HepG2 (cell line): ENCODE measurements around the gene SNRPD2. TPM values are rescaled to one million over a fixed set of nuclear protein-coding genes. Genes with fewer than 3 reads are reported as not detected.

ENCODE experiments used
- microRNA counts: library from miRNA; unstranded; fragments of <30 nt; microRNA quantifications from one replicate; lab custom pipeline; 2015
- microRNA-seq: library from miRNA; unstranded; fragments of <30 nt; microRNA quantifications from one replicate; pipeline ENCODE4, GENCODE V29; 2020
- polyA plus RNA-seq, 8 experiments: library from polyadenylated mRNA; depleted of rRNA in 3 of 8; stranded (reverse) in 7 of 8; unstranded in 1 of 8; fragments of >200 nt; fragmentation: Illumina TruSeq in 4 of 8; extraction: Trizol in 4 of 8; gene quantifications; 2 replicates each; pipeline versions ENCODE4 v1.2.1 to v1.2.3, GENCODE V29; 2011 to 2016; ENCODE audit warnings: low read depth in 4 of 8, missing spikeins in 1 of 8, mixed read lengths in 1 of 8; ENCODE audit not compliant: insufficient read depth in 1 of 8
- small RNA-seq, 3 experiments: library from RNA; depleted of rRNA; stranded (forward); fragments of <200 nt; gene quantifications; one replicate each; pipeline ENCODE3, GENCODE V24; 2012; ENCODE audit warnings: low read depth in 2 of 3, low replicate concordance in 1 of 3; ENCODE audit not compliant: insufficient read length in 3 of 3, insufficient read depth in 2 of 3
- total RNA-seq, 5 experiments: library from RNA; depleted of rRNA; stranded (reverse); fragments of >200 nt; fragmentation: Illumina TruSeq; extraction: Trizol; gene quantifications; 2 replicates each; pipeline ENCODE4 v1.2.3, GENCODE V29; 2016; ENCODE audit warnings: low read depth in 1 of 5

SNRPD2 gene
- total and polyA plus RNA-seq, 2 of the 13 experiments (the other 11 are each of a cell fraction or from before 2014, with no cell fraction given), result 299 to 485 TPM

MicroRNAs within 50 kb of the gene (microRNA counts, 767-probe panel; counts per million panel counts)
- microRNA hsa-miR-330-3p (lab: Ali Mortazavi, UCI) (not detected), microRNA hsa-miR-330-5p (lab: Ali Mortazavi, UCI) (not detected), microRNA hsa-miR-642a-5p (lab: Ali Mortazavi, UCI) (not detected), microRNA hsa-miR-642b-3p (lab: Ali Mortazavi, UCI) (not detected)

Small RNA genes lying within 50 kb of the gene (microRNA-seq; reads per million reads assigned to microRNA genes)
- gene MIR330 (113 reads per million, percentile 74 among the genes with 10 or more reads in this experiment), gene MIR642A (not detected), gene MIR642B (not detected)

Small RNA genes lying within 50 kb of the gene (small RNA-seq; reads per million reads assigned to genes)
- gene MIR642A (0.51 to 41.6 (median 5.5) reads per million in 3 experiments), gene RN7SL836P (0 reads per million in 3 experiments)

Other genes with a start within 250 kb of the SNRPD2 start
- gene FOSB, start 224.0 kb downstream of the SNRPD2 start, total RNA-seq (2016; rRNA removed; fragmentation: Illumina TruSeq; extraction: Trizol), result 0.21 and 6.0 TPM in 2 replicates
- 2.8 TPM in 2 replicates for gene FOSB, start 224.0 kb downstream of the SNRPD2 start, polyA plus RNA-seq (2011; rRNA removed)
- gene RTN2, start 194.9 kb downstream of the SNRPD2 start, total RNA-seq (2016; rRNA removed; fragmentation: Illumina TruSeq; extraction: Trizol), result 2.1 and 2.9 TPM in 2 replicates
- 17.1 and 18.0 TPM in 2 replicates for gene RTN2, start 194.9 kb downstream of the SNRPD2 start, polyA plus RNA-seq (2011; rRNA removed)
- gene PPM1N, start 193.5 kb downstream of the SNRPD2 start, total RNA-seq (2016; rRNA removed; fragmentation: Illumina TruSeq; extraction: Trizol), result 0.31 and 0.67 TPM in 2 replicates
- gene PPM1N, start 193.5 kb downstream of the SNRPD2 start, polyA plus RNA-seq (2011; rRNA removed), result 1.3 and 1.8 TPM in 2 replicates
- 64.6 and 67.1 TPM in 2 replicates for gene VASP, start 184.5 kb downstream of the SNRPD2 start, total RNA-seq (2016; rRNA removed; fragmentation: Illumina TruSeq; extraction: Trizol)
- gene VASP, start 184.5 kb downstream of the SNRPD2 start, polyA plus RNA-seq (2011; rRNA removed), result 41.8 and 49.1 TPM in 2 replicates
- gene OPA3, start 107.2 kb downstream of the SNRPD2 start, total RNA-seq (2016; rRNA removed; fragmentation: Illumina TruSeq; extraction: Trizol), result 7.8 and 8.3 TPM in 2 replicates
- 16.6 and 17.7 TPM in 2 replicates for gene OPA3, start 107.2 kb downstream of the SNRPD2 start, polyA plus RNA-seq (2011; rRNA removed)
- not detected in 2 replicates for gene GPR4, start 89.7 kb downstream of the SNRPD2 start, total RNA-seq (2016; rRNA removed; fragmentation: Illumina TruSeq; extraction: Trizol)
- 0.15 TPM in 1 of 2 replicates, not detected in the other for gene GPR4, start 89.7 kb downstream of the SNRPD2 start, polyA plus RNA-seq (2011; rRNA removed)
- gene EML2, start 52.6 kb downstream of the SNRPD2 start, total RNA-seq (2016; rRNA removed; fragmentation: Illumina TruSeq; extraction: Trizol), result 7.3 and 7.6 TPM in 2 replicates
- 12.9 and 16.6 TPM in 2 replicates for gene EML2, start 52.6 kb downstream of the SNRPD2 start, polyA plus RNA-seq (2011; rRNA removed)
- 0.15 TPM in 1 of 2 replicates, not detected in the other for gene GIPR, start 23.7 kb downstream of the SNRPD2 start, total RNA-seq (2016; rRNA removed; fragmentation: Illumina TruSeq; extraction: Trizol)
- 1.2 and 1.7 TPM in 2 replicates for gene GIPR, start 23.7 kb downstream of the SNRPD2 start, polyA plus RNA-seq (2011; rRNA removed)
- gene QPCTL, start 713 bp upstream of the SNRPD2 start, total RNA-seq (2016; rRNA removed; fragmentation: Illumina TruSeq; extraction: Trizol), result 6.8 and 16.0 TPM in 2 replicates
- gene QPCTL, start 713 bp upstream of the SNRPD2 start, polyA plus RNA-seq (2011; rRNA removed), result 19.1 and 24.8 TPM in 2 replicates
- gene FBXO46, start 38.9 kb upstream of the SNRPD2 start, total RNA-seq (2016; rRNA removed; fragmentation: Illumina TruSeq; extraction: Trizol), result 4.7 and 6.2 TPM in 2 replicates
- 6.4 TPM in 2 replicates for gene FBXO46, start 38.9 kb upstream of the SNRPD2 start, polyA plus RNA-seq (2011; rRNA removed)
- not detected in 2 replicates for gene MEIOSIN, start 41.5 kb upstream of the SNRPD2 start, total RNA-seq (2016; rRNA removed; fragmentation: Illumina TruSeq; extraction: Trizol)
- gene MEIOSIN, start 41.5 kb upstream of the SNRPD2 start, polyA plus RNA-seq (2011; rRNA removed), result not detected in 2 replicates
- 8.2 and 10.5 TPM in 2 replicates for gene SIX5, start 77.3 kb upstream of the SNRPD2 start, total RNA-seq (2016; rRNA removed; fragmentation: Illumina TruSeq; extraction: Trizol)
- 7.7 and 8.8 TPM in 2 replicates for gene SIX5, start 77.3 kb upstream of the SNRPD2 start, polyA plus RNA-seq (2011; rRNA removed)
- 1.7 and 5.3 TPM in 2 replicates for gene DMPK, start 90.5 kb upstream of the SNRPD2 start, total RNA-seq (2016; rRNA removed; fragmentation: Illumina TruSeq; extraction: Trizol)
- gene DMPK, start 90.5 kb upstream of the SNRPD2 start, polyA plus RNA-seq (2011; rRNA removed), result 8.8 and 12.5 TPM in 2 replicates
- 11.0 and 14.9 TPM in 2 replicates for gene DMWD, start 100.9 kb upstream of the SNRPD2 start, total RNA-seq (2016; rRNA removed; fragmentation: Illumina TruSeq; extraction: Trizol)
- 10.3 and 12.4 TPM in 2 replicates for gene DMWD, start 100.9 kb upstream of the SNRPD2 start, polyA plus RNA-seq (2011; rRNA removed)
- gene RSPH6A, start 123.4 kb upstream of the SNRPD2 start, total RNA-seq (2016; rRNA removed; fragmentation: Illumina TruSeq; extraction: Trizol), result 0.07 TPM in 1 of 2 replicates, not detected in the other
- 0.03 TPM in 1 of 2 replicates, not detected in the other for gene RSPH6A, start 123.4 kb upstream of the SNRPD2 start, polyA plus RNA-seq (2011; rRNA removed)
- 19.9 and 21.9 TPM in 2 replicates for gene SYMPK, start 171.2 kb upstream of the SNRPD2 start, total RNA-seq (2016; rRNA removed; fragmentation: Illumina TruSeq; extraction: Trizol)
- gene SYMPK, start 171.2 kb upstream of the SNRPD2 start, polyA plus RNA-seq (2011; rRNA removed), result 55.7 and 67.8 TPM in 2 replicates
- 27.6 and 29.8 TPM in 2 replicates for gene FOXA3, start 172.4 kb upstream of the SNRPD2 start, total RNA-seq (2016; rRNA removed; fragmentation: Illumina TruSeq; extraction: Trizol)
- 47.6 and 61.6 TPM in 2 replicates for gene FOXA3, start 172.4 kb upstream of the SNRPD2 start, polyA plus RNA-seq (2011; rRNA removed)
- gene IRF2BP1, start 194.2 kb upstream of the SNRPD2 start, total RNA-seq (2016; rRNA removed; fragmentation: Illumina TruSeq; extraction: Trizol), result 9.7 and 14.3 TPM in 2 replicates
- 4.3 and 6.1 TPM in 2 replicates for gene IRF2BP1, start 194.2 kb upstream of the SNRPD2 start, polyA plus RNA-seq (2011; rRNA removed)
- gene MYPOP, start 210.7 kb upstream of the SNRPD2 start, total RNA-seq (2016; rRNA removed; fragmentation: Illumina TruSeq; extraction: Trizol), result 2.7 TPM in 2 replicates
- 2.2 and 2.3 TPM in 2 replicates for gene MYPOP, start 210.7 kb upstream of the SNRPD2 start, polyA plus RNA-seq (2011; rRNA removed)
- gene NANOS2, start 222.8 kb upstream of the SNRPD2 start, total RNA-seq (2016; rRNA removed; fragmentation: Illumina TruSeq; extraction: Trizol), result not detected in 2 replicates
- gene NANOS2, start 222.8 kb upstream of the SNRPD2 start, polyA plus RNA-seq (2011; rRNA removed), result not detected in 2 replicates